Stimulated activated CD4-positive, alpha-beta T cell treated with anti-CD3 and anti-CD28 coated beads, Interleukin-12 subunit alpha, Interleukin-12 subunit beta, amount 100 ng/mL, for 48 hours (primary cell): ENCODE data around the gene TLR7.

ENCODE experiments used
- DNase-seq, 3 donors: peaks; one replicate each; pipeline ENCODE4 v3.0.0-alpha.2; 2020; ENCODE audit warnings: low read depth in 2 of 3, low spot score in 1 of 3

The TLR7 gene

GRCh38 chrX:12922599-12922919 is 55.7 kb downstream of the TLR7 start:
- no peak for DNase-seq

GRCh38 chrX:12929701-12930100 is 62.8 kb downstream of the TLR7 start:
- no peak for DNase-seq

GRCh38 chrX:12930150-12930549 is 63.3 kb downstream of the TLR7 start:
- no peak for DNase-seq

- DNase-seq, result no peak
Observed at GRCh38 chrX:12932244-12932643, 65.4 kb downstream of the TLR7 start.

- no peak for DNase-seq
Observed at GRCh38 chrX:12934850-12935249, 68.0 kb downstream of the TLR7 start.

GRCh38 chrX:12936947-12937346 is 70.1 kb downstream of the TLR7 start:
- DNase-seq, result no peak
